HG02642 (cell line): ENCODE measurements around the gene BMP6.
"Not testable (repeated sequence)": the region's sequence is repeated elsewhere in the genome, so short reads cannot be mapped to it uniquely, and the experiment has no call there.

Experiments used
- ATAC-seq: cut with Tn5 transposase; IDR thresholded peaks from one replicate; pipeline ENCODE4 v1.9.1; 2021; ENCODE audit warnings: mild to moderate bottlenecking; ENCODE audit not compliant: unreplicated experiment, poor library complexity

The BMP6 gene

GRCh38 chr6:7879579-7879978, 153.7 kb downstream of the BMP6 start:
- no peak for ATAC-seq

- ATAC-seq = no peak
These were observed 154.2 kb downstream of the BMP6 start for GRCh38 chr6:7879980-7880717.

- ATAC-seq = no peak
These were observed 154.8 kb downstream of the BMP6 start for GRCh38 chr6:7880718-7881107.

- no peak for ATAC-seq
These were observed 156.0 kb downstream of the BMP6 start for GRCh38 chr6:7881765-7882500.

- no peak for ATAC-seq
These were observed 156.8 kb downstream of the BMP6 start for GRCh38 chr6:7882505-7883257.

GRCh38 chr6:7883381-7883780, 157.5 kb downstream of the BMP6 start:
- ATAC-seq = no peak

GRCh38 chr6:7886132-7886531, 160.2 kb downstream of the BMP6 start:
- no peak for ATAC-seq

- no peak for ATAC-seq
These were observed 161.5 kb downstream of the BMP6 start for GRCh38 chr6:7887278-7887991.

GRCh38 chr6:7888587-7889357, 162.9 kb downstream of the BMP6 start:
- no peak for ATAC-seq

- no peak for ATAC-seq
These were observed 165.4 kb downstream of the BMP6 start for GRCh38 chr6:7891078-7891872.

- not testable (repeated sequence) for ATAC-seq
These were observed 166.5 kb downstream of the BMP6 start for GRCh38 chr6:7892367-7892766.

GRCh38 chr6:7893342-7893741, 167.4 kb downstream of the BMP6 start:
- no peak for ATAC-seq

GRCh38 chr6:7894262-7895124, 168.6 kb downstream of the BMP6 start:
- ATAC-seq = no peak

GRCh38 chr6:7895125-7895423, 169.2 kb downstream of the BMP6 start:
- ATAC-seq = no peak

- ATAC-seq = no peak
These were observed 170.6 kb downstream of the BMP6 start for GRCh38 chr6:7896465-7896987.

GRCh38 chr6:7897461-7898192, 171.7 kb downstream of the BMP6 start:
- ATAC-seq = peak; percentile 45

- not testable (repeated sequence) for ATAC-seq
These were observed 172.3 kb downstream of the BMP6 start for GRCh38 chr6:7898193-7898586.
